BJ (cell line): ENCODE results near the gene ACAD10. TPM values are rescaled to one million over a fixed set of nuclear protein-coding genes. Genes with fewer than 3 reads are reported as not detected.

Experiments
- CTCF ChIA-PET: fragments of 350-600 bp; formaldehyde crosslinking; extraction: SDS; loops from one replicate; lab custom pipeline; 2021; ENCODE audit warnings: antibody characterized with exemption, inconsistent platforms; lab: Yijun Ruan, JAX
- POLR2A ChIA-PET: fragments of 300-600 bp; sonication (Branson Sonifier 250); formaldehyde crosslinking; extraction: SDS; loops from one replicate; lab custom pipeline; 2021; ENCODE audit warnings: antibody characterized with exemption; lab: Charles Lee
- DNase-seq: peaks from one replicate; pipeline ENCODE4 v3.0.0-alpha.2; 2011; ENCODE audit warnings: low read depth
- H3K27me3 ChIP-seq: 2 replicates; pipeline ENCODE4 v1.6.0; 2011; ENCODE audit warnings: low read length; ENCODE audit not compliant: control insufficient read depth, insufficient read depth
- H3K36me3 ChIP-seq: 2 replicates; pipeline ENCODE4 v1.5.1; 2011; ENCODE audit warnings: low read length; ENCODE audit not compliant: control insufficient read depth, insufficient read depth
- H3K4me3 ChIP-seq: 2 replicates; pipeline ENCODE4 v1.5.1; 2011; ENCODE audit warnings: low read depth, mild to moderate bottlenecking, control low read depth, low read length
- polyA plus RNA-seq: library from polyadenylated mRNA; depleted of rRNA; stranded (reverse); fragments of >200 nt; gene quantifications from 2 replicates; pipeline ENCODE4 v1.2.3, GENCODE V29; 2011; rRNA removed
- small RNA-seq: library from RNA; depleted of rRNA; stranded (forward); fragments of <200 nt; gene quantifications from one replicate; pipeline ENCODE3, GENCODE V24; 2012; ENCODE audit warnings: low replicate concordance, low read depth; ENCODE audit not compliant: insufficient read length
- TF ChIP-seq, protein P1 (sequence below): IDR thresholded peaks from 2 replicates; pipeline ENCODE4 v1.5.1; 2011; ENCODE audit warnings: low read depth, mild to moderate bottlenecking, control low read depth, inconsistent platforms, low read length, moderate library complexity; ENCODE audit not compliant: insufficient read depth

ACAD10 gene
- polyA plus RNA-seq, 1 experiment: 15.4 TPM

DNA sequence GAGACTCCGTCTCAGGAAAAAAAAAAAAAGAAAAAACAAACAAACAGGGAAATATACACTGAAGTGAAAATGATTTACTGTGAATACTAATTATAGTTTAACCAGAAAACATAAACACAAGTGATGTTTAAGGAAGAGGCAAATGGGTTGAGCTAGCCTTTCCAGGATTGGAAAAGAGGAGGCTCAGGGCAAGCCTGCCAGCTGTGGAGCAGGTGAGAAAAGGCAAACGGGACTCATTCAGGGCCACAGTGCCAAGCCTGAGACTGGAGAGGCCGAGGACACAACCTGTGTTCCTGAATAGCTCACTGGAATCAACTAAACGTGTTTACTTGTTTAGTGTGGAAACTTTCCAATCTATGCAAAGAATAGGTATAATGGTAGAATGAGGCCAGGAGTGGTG, 120.5 kb downstream of the ACAD10 start:
- Histone ChIP-seq H3K27me3 (no peaks in the 10 kb centered on the region), H3K36me3 (peaks cover 5% of the 10 kb centered on the region), H3K4me3 (no peak overlapping the region)
- TF ChIP-seq, protein P1, sequence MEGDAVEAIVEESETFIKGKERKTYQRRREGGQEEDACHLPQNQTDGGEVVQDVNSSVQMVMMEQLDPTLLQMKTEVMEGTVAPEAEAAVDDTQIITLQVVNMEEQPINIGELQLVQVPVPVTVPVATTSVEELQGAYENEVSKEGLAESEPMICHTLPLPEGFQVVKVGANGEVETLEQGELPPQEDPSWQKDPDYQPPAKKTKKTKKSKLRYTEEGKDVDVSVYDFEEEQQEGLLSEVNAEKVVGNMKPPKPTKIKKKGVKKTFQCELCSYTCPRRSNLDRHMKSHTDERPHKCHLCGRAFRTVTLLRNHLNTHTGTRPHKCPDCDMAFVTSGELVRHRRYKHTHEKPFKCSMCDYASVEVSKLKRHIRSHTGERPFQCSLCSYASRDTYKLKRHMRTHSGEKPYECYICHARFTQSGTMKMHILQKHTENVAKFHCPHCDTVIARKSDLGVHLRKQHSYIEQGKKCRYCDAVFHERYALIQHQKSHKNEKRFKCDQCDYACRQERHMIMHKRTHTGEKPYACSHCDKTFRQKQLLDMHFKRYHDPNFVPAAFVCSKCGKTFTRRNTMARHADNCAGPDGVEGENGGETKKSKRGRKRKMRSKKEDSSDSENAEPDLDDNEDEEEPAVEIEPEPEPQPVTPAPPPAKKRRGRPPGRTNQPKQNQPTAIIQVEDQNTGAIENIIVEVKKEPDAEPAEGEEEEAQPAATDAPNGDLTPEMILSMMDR: no peak
- no peak for DNase-seq
- POLR2A ChIA-PET: no interaction called here
- CTCF ChIA-PET: no interaction called here

Small RNAs within 50 kb of the gene (small RNA-seq; reads per million reads assigned to genes)
- gene MIR6761: not detected

Other genes with a start within 250 kb of the ACAD10 start
- gene ATXN2, start 86.7 kb upstream of the ACAD10 start, polyA plus RNA-seq: 21.5 and 30.3 TPM in 2 replicates
- gene BRAP, start 97 bp upstream of the ACAD10 start, polyA plus RNA-seq: 15.8 and 21.8 TPM in 2 replicates
- 44.5 and 48.8 TPM in 2 replicates for gene ALDH2, start 80.9 kb downstream of the ACAD10 start, polyA plus RNA-seq
- 32.5 and 32.9 TPM in 2 replicates for gene MAPKAPK5, start 156.2 kb downstream of the ACAD10 start, polyA plus RNA-seq